GM21515 (cell line): Measurements from ENCODE around the gene ITGA5.
"Not testable (repeated sequence)": the region's sequence is repeated elsewhere in the genome, so short reads cannot be mapped to it uniquely, and the experiment has no call there.

ENCODE experiments used
- ATAC-seq: cut with Tn5 transposase; IDR thresholded peaks from one replicate; pipeline ENCODE4 v1.9.1; 2021; ENCODE audit not compliant: unreplicated experiment

ITGA5 gene

GRCh38 chr12:54356228-54356627, 62.8 kb downstream of the ITGA5 start:
- ATAC-seq = no peak

GRCh38 chr12:54355104-54355815, 63.8 kb downstream of the ITGA5 start:
- ATAC-seq = no peak

DNA sequence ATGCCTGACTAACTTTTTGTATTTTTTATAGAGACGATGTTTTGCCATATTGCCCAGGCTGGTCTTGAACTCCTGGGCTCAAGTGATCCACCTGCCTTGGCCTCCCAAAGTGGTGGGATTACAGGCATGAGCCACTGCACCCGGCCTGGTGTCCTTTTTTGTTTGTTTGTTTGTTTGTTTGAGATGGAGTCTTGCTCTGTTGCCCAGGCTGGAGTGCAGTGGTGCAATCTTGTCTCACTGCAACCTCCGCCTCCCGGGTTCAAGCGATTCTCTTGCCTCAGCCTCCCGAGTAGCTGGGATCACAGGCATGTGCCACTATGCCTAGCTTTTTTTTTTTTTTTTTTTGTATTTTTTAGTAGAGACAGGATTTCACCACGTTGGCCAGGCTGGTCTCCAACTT, 64.8 kb downstream of the ITGA5 start:
- ATAC-seq = not testable (repeated sequence)

GRCh38 chr12:54352891-54353874, 65.9 kb downstream of the ITGA5 start:
- ATAC-seq = no peak

DNA sequence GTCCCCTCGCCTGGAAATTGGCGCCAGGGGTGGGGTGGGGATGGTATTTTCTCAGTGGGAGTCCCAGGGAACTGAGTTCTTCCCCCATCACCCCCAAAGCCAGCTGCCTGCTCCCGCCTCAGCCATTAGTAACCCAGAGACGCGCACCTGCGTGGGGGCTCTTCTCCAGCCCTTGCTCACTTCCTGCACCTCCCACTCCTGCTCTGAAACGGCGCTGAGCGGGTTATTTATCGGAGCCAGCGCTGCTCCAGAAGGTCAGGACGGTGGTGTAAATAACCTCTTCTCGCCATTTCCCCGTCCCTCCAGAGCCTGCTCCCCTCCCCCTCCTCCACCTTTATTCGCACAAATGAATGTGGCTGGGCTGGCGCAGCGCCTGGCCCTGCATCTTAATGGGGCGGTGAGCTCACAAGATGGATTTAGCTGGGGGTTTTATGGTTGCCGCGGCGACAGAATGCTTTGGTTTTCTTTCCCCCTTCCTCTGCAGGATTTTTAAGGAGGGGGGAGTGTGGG, 67.0 kb downstream of the ITGA5 start:
- ATAC-seq = no peak

DNA sequence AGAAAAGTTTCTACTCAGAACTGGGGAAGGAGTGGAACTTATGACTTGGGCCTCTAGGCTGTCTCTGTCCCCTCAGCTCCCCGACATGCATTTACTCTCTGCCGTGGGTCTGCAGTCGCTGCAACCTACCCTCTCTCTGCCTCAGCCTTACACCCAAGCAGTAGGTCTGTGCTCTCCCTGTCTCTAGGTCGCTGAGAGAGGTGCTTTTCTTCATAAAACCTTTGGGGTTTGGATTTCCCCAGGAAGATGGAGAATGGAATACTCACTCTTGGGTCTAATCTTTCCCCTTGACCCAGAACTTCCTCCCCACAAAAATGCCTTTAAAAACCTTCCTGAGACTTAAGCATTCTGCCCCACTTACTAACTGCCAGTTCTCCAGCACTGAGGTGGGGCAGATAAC, 67.7 kb downstream of the ITGA5 start:
- ATAC-seq = no peak

DNA sequence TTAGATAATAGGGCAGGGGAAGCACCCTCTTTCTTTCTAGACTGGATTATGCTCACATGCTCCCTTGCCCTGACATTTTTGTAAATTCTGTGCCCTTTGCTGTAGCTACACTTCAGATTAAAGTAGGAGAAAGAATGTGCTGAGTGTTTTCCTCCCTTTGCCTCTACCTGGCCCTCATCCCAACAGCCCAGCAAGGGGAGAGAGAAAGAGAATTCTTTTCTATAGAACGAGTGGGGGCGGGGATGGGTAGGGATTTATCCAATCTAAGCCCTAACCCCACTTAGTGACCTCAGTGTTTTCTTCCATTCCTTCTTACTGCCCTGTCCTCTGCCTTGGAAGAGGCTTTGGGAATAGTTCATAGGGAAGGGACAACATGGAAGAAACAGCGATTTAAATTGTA, 68.3 kb downstream of the ITGA5 start:
- ATAC-seq = no peak

DNA sequence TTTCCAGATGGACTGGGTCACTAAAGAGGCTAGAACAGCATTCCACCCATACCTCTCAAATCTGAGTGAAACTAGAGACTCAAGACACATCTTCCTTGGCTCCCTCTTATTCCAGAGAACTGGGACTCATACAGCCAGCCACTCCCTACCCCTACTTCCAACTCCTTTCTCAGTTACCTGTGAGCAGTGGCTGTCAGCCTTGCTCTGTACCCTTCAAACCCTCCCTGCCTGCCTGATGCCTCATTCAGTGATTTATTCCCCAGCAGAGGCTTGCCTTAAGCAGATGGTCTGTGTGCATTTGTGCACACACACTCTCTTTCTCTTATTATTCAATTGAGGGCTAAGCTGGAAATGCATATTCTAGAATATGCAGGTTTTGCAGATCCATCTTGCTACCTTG, 69.4 kb downstream of the ITGA5 start:
- no peak for ATAC-seq

- ATAC-seq = no peak
Observed at GRCh38 chr12:54349036-54349435, 70.0 kb downstream of the ITGA5 start.
